Panc1 (cell line): Measurements from ENCODE around the gene MAGEA10.
"Not testable (repeated sequence)": the region's sequence is repeated elsewhere in the genome, so short reads cannot be mapped to it uniquely, and the experiment has no call there.

Source experiments
- POLR2AphosphoS5 ChIP-seq: IDR thresholded peaks from 2 replicates; pipeline ENCODE4 v1.6.1; 2012; ENCODE audit warnings: mild to moderate bottlenecking, low read depth, low read length, moderate library complexity
- TF ChIP-seq, protein P1 (sequence below): fragments of 450-650 bp; IDR thresholded peaks from 2 replicates; pipeline ENCODE4 v1.5.1; 2017; ENCODE audit warnings: mild to moderate bottlenecking
- TF ChIP-seq, protein P2 (sequence below), 2 experiments: IDR thresholded peaks; 2 replicates each; pipeline ENCODE4 v1.6.1; 2011 to 2012; ENCODE audit warnings: low read depth in 2 of 2, control low read depth in 1 of 2, low read length in 1 of 2, mild to moderate bottlenecking in 1 of 2, moderate library complexity in 1 of 2; ENCODE audit not compliant: insufficient read depth in 1 of 2

DNA sequence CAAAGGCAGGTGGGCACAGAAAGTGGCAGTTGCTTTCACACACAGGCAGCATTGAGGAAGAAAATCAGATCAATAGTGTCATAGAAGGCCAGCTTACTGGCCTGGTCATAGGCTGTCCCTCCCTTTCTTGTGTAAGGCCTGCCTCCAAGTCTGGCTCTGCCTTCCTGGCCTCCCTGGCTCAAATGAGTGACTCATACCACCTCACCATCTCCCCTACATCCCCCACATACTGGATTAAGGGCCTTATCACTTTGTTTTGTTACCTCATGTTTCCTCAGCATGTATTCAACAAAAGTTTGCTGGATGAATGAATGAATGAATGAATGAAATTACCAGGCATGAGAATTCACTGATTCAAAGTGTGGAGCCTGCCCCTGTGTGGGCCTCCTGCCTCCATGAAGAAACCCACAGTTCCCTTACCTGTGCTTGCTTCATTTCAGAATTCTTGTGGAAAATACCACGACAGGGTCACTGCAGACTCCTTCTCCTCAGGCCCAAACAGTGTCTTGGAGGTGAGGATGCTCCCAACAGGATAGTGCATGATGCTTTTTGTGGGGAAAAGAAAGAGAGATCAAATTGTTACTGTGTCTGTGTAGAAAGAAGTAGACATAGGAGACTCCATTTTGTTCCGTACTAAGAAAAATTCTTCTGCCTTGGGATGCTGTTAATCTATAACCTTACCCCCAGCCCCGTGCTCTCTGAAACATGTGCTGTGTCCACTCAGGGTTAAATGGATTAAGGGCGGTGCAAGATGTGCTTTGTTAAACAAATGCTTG lies 9.1 kb downstream of the MAGEA10 start:
- TF ChIP-seq, protein P1, sequence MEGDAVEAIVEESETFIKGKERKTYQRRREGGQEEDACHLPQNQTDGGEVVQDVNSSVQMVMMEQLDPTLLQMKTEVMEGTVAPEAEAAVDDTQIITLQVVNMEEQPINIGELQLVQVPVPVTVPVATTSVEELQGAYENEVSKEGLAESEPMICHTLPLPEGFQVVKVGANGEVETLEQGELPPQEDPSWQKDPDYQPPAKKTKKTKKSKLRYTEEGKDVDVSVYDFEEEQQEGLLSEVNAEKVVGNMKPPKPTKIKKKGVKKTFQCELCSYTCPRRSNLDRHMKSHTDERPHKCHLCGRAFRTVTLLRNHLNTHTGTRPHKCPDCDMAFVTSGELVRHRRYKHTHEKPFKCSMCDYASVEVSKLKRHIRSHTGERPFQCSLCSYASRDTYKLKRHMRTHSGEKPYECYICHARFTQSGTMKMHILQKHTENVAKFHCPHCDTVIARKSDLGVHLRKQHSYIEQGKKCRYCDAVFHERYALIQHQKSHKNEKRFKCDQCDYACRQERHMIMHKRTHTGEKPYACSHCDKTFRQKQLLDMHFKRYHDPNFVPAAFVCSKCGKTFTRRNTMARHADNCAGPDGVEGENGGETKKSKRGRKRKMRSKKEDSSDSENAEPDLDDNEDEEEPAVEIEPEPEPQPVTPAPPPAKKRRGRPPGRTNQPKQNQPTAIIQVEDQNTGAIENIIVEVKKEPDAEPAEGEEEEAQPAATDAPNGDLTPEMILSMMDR: not testable (repeated sequence)
- not testable (repeated sequence) for TF ChIP-seq POLR2AphosphoS5
- TF ChIP-seq, protein P2, sequence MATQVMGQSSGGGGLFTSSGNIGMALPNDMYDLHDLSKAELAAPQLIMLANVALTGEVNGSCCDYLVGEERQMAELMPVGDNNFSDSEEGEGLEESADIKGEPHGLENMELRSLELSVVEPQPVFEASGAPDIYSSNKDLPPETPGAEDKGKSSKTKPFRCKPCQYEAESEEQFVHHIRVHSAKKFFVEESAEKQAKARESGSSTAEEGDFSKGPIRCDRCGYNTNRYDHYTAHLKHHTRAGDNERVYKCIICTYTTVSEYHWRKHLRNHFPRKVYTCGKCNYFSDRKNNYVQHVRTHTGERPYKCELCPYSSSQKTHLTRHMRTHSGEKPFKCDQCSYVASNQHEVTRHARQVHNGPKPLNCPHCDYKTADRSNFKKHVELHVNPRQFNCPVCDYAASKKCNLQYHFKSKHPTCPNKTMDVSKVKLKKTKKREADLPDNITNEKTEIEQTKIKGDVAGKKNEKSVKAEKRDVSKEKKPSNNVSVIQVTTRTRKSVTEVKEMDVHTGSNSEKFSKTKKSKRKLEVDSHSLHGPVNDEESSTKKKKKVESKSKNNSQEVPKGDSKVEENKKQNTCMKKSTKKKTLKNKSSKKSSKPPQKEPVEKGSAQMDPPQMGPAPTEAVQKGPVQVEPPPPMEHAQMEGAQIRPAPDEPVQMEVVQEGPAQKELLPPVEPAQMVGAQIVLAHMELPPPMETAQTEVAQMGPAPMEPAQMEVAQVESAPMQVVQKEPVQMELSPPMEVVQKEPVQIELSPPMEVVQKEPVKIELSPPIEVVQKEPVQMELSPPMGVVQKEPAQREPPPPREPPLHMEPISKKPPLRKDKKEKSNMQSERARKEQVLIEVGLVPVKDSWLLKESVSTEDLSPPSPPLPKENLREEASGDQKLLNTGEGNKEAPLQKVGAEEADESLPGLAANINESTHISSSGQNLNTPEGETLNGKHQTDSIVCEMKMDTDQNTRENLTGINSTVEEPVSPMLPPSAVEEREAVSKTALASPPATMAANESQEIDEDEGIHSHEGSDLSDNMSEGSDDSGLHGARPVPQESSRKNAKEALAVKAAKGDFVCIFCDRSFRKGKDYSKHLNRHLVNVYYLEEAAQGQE (IDR thresholded peaks at IDR 0.05; ENCODE audit: insufficient read depth in 1 of 2, low read depth in 2 of 2, low read length in 1 of 2): not testable (repeated sequence)
